KOPT-K1 (cell line): Measurements from ENCODE around the gene TMEM114.

Source experiments
- H3K27ac ChIP-seq: fragments of 200-600 bp; sonication (generic); 2 replicates; pipeline ENCODE4 v1.5.1; 2016; ENCODE audit warnings: antibody characterized with exemption, mild to moderate bottlenecking, low read depth, low read length; ENCODE audit not compliant: poor library complexity, severe bottlenecking
- H3K36me3 ChIP-seq: fragments of 200-600 bp; sonication (generic); 2 replicates; pipeline ENCODE4 v1.5.1; 2017; ENCODE audit warnings: antibody characterized with exemption, mild to moderate bottlenecking, low read length, moderate library complexity; ENCODE audit not compliant: insufficient read depth
- H3K9me3 ChIP-seq: fragments of 200-600 bp; sonication (generic); 2 replicates; pipeline ENCODE4 v1.5.1; 2017; ENCODE audit warnings: antibody characterized with exemption, low read length, mild to moderate bottlenecking; ENCODE audit not compliant: insufficient read depth, poor library complexity, severe bottlenecking

TMEM114 gene

GRCh38 chr16:8551388-8552332 lies 38.7 kb downstream of the TMEM114 start:
- Histone ChIP-seq H3K27ac (no peak overlapping the region), H3K9me3 (no peaks in the 10 kb centered on the region), H3K36me3 (no peaks in the 10 kb centered on the region)

GRCh38 chr16:8550728-8551387 lies 39.5 kb downstream of the TMEM114 start:
- Histone ChIP-seq H3K36me3 (no peaks in the 10 kb centered on the region), H3K27ac (no peak overlapping the region), H3K9me3 (no peaks in the 10 kb centered on the region)

GRCh38 chr16:8549843-8550412 lies 40.4 kb downstream of the TMEM114 start:
- H3K27ac ChIP-seq: no peak overlapping the region
- no peaks in the 10 kb centered on the region for H3K36me3 ChIP-seq
- H3K9me3 ChIP-seq: no peaks in the 10 kb centered on the region

DNA sequence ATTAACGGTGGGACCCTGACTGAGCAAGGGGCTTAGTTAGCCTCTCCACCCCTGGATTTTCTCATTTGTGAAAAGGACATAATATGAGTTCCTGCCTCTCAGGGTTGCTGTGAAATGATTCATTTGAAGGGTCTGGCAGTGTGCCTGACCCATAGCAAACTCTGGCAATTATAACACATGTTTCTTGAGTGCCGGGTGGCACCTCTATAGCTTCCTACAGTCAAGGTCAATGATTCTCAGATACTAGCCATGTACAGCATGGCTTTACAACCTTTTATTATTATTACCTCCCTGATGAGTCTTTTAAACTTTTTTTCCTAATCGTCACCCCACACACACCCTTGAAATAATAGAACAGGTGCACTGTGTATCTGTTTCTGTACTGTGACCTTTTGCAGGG lies 42.1 kb downstream of the TMEM114 start:
- Histone ChIP-seq H3K27ac (no peak overlapping the region), H3K9me3 (no peaks in the 10 kb centered on the region), H3K36me3 (no peaks in the 10 kb centered on the region)

DNA sequence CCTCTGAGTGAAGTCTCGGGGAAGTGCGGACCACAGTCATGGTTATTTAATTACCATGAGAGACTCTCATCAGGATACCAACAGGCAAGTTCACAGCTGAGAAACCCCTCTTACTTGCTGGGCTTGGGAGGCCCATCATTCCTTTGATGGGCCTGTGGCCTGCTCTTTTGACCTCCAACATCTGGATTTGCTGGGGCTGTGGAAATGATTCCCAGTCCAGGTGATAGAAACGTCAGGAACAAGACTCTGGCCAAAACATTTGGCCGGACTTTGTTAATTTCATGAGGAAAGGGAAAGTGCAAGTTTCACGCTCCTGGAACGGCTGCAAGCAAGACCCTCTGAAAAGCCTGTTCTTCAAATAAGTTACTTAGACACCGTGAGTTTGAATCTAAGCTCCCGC lies 42.5 kb downstream of the TMEM114 start:
- Histone ChIP-seq H3K36me3 (no peaks in the 10 kb centered on the region), H3K27ac (no peak overlapping the region), H3K9me3 (no peaks in the 10 kb centered on the region)

DNA sequence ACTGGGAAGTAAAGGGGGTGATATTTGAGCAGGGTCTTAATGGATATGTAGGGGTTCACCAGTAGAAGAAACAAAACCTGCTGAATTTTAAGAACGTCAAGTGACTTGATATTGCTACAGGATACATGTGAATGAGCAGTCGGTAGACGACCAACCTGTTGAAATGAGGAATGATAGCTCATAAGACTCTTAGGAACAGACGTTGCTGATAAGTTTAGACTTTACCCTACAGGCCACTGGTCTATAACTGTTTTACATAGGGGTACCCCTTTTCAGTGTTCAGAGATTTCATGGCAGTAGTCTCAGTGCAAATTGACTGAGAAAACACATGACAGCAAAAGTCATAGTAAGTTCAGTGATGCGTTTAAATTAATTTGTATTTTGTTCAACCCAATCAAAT lies 45.9 kb downstream of the TMEM114 start:
- Histone ChIP-seq H3K27ac (no peak overlapping the region), H3K36me3 (no peaks in the 10 kb centered on the region), H3K9me3 (no peaks in the 10 kb centered on the region)

DNA sequence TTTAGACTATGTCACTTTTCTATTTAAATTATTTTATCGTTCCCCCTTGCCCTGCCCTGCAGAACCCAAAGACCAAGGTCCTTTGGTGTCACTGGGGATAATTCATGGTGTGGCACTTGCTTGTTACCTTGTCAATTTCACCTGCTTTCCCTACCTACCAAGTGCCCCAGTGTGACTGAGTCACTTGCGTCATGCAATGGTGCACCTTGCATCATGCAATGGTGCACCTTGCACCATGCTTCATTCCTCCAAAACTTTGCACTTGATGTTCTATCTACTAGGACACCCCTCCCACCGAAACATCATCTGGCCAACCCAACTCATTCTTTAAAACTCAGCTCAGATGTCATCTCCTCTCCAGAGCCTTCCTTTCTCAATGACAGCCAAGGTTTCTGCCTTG lies 47.1 kb downstream of the TMEM114 start:
- no peaks in the 10 kb centered on the region for H3K36me3 ChIP-seq
- H3K27ac ChIP-seq: no peak overlapping the region
- H3K9me3 ChIP-seq: no peaks in the 10 kb centered on the region

DNA sequence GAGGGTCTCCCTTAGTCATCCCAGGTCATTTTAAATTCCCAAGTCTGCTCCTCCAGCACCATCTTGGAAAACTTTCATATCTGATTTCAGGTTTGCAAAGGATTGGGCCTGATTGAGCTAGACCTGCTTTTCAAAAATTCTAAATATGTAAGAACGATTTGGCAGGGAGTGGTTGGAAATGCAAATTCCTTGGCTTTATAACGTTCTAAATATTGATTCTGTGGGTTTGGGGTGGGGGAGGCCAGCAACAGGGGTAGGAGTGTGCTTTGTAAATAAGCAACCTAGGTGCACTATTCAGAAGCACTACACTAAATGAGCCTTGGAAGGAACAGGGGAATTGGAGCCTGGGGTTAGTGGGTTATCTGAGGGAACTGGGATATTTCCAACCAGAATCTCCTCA lies 47.9 kb downstream of the TMEM114 start:
- Histone ChIP-seq H3K27ac (no peak overlapping the region), H3K36me3 (no peaks in the 10 kb centered on the region), H3K9me3 (no peaks in the 10 kb centered on the region)

DNA sequence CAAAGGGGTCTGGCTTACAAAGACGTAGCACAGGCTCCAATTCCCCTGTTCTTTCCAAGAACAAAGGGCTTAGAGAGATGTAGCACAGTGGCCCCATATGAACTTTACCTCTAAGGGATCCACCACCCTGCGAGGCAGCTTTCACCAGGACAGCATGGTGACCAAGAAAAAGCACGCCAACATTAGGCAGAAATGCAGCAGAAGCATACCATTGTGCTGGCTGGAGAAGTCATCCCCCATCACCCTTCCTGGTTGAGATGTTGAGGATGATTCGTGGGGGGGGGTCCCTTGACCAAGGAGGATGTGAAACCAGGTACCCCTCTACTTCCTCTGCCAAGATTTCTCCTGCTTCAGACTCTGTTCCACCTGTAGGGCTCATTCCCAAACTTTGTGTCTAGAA lies 48.4 kb downstream of the TMEM114 start:
- Histone ChIP-seq H3K36me3 (no peaks in the 10 kb centered on the region), H3K27ac (no peak overlapping the region)

GRCh38 chr16:8537691-8538342 lies 52.5 kb downstream of the TMEM114 start:
- H3K36me3 ChIP-seq: no peaks in the 10 kb centered on the region
- H3K9me3 ChIP-seq: no peaks in the 10 kb centered on the region
- no peak overlapping the region for H3K27ac ChIP-seq

More for the DNA sequence above, 48.4 kb downstream of the TMEM114 start:
- H3K9me3 ChIP-seq: no peaks in the 10 kb centered on the region

DNA sequence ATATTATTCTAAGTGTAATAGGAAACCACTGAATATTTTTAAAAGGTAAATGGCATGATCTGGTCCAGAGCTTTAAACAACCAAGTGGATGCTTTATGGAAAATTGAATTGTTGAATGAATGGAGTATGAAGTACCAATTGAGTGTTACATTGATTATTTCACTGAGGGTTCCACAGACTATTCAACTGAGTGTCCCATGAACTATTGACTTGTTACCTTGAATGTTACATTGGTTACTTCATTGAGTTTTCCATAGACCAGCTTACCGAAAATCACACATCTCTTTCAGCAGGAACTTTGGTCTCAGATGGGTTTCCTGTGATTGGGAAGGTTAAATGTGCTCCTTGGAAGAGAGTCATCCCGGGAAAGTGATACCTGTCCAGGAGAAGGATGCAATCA lies 56.8 kb downstream of the TMEM114 start:
- Histone ChIP-seq H3K36me3 (no peaks in the 10 kb centered on the region), H3K9me3 (no peaks in the 10 kb centered on the region), H3K27ac (no peak overlapping the region)

DNA sequence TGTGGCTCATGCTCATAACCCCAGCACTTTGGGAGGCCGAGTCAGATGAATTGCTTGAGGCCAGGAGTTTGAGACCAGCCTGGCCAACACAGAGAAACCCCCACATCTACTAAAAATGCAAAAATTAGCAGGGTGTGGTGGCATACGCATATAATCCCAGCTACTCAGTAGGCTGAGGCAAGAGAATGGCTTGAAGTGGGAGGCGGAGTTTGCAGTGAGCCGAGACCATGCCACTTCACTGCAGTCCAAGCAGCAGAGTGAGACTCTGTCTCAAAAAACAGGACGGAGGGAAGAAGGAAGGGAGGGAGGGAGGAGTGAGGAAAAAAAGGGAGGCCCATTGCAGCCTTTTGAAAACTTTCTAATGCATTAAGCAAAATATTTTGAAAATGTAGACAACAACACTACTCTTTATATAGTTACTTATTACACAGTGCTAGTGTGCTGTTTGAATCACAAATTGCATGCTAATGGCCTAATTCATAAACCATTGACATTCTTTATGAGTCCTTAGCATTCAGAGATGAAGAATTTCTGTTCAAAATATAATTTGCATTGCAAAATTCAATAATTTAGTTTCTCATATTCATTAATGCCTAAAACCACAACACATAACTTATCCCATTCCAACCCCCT lies 59.4 kb downstream of the TMEM114 start:
- Histone ChIP-seq H3K36me3 (no peaks in the 10 kb centered on the region), H3K27ac (no peak overlapping the region), H3K9me3 (no peaks in the 10 kb centered on the region)

- no peaks in the 10 kb centered on the region for H3K9me3 ChIP-seq
- H3K36me3 ChIP-seq: no peaks in the 10 kb centered on the region
These were observed 61.8 kb downstream of the TMEM114 start for GRCh38 chr16:8528471-8528870.

GRCh38 chr16:8523932-8524331 lies 66.4 kb downstream of the TMEM114 start:
- no peaks in the 10 kb centered on the region for H3K36me3 ChIP-seq
- H3K9me3 ChIP-seq: no peaks in the 10 kb centered on the region
- no peak overlapping the region for H3K27ac ChIP-seq

More at GRCh38 chr16:8528471-8528870, 61.8 kb downstream of the TMEM114 start:
- no peak overlapping the region for H3K27ac ChIP-seq

- H3K36me3 ChIP-seq: no peaks in the 10 kb centered on the region
- no peaks in the 10 kb centered on the region for H3K9me3 ChIP-seq
- H3K27ac ChIP-seq: no peak overlapping the region
These were observed 67.6 kb downstream of the TMEM114 start for GRCh38 chr16:8522757-8523156.
